HEK293 (cell line): ENCODE results near the gene RNF13.

Experiments used
- CTCF ChIA-PET: fragments of 350-600 bp; formaldehyde crosslinking; extraction: SDS; loops from one replicate; lab custom pipeline; 2021; ENCODE audit warnings: antibody characterized with exemption; lab: Yijun Ruan, JAX
- POLR2A ChIA-PET: fragments of 300-600 bp; formaldehyde crosslinking; extraction: SDS; loops from one replicate; lab custom pipeline; 2020; ENCODE audit warnings: antibody characterized with exemption, inconsistent platforms; lab: Yijun Ruan, JAX
- H3K27ac ChIP-seq: fragments of 200-500 bp; sonication (Bioruptor generic); 2 replicates; pipeline ENCODE4 v1.5.1; 2014; ENCODE audit warnings: low read depth, low read length, control low read depth, inconsistent platforms; ENCODE audit errors: extremely low read depth
- H3K36me3 ChIP-seq, 2 experiments: fragments of 200-500 bp in 1 of 2; sonication (Bioruptor generic) in 1 of 2; 1 replicate in 1 of 2; 2 replicates in 1 of 2; pipeline ENCODE4 v1.5.1; 2014 to 2017; ENCODE audit warnings: inconsistent platforms in 2 of 2, low read length in 2 of 2; ENCODE audit not compliant: control insufficient read depth in 2 of 2, insufficient read depth in 1 of 2
- H3K4me1 ChIP-seq: fragments of 200-500 bp; sonication (Bioruptor generic); 2 replicates; pipeline ENCODE4 v1.5.1; 2014; ENCODE audit warnings: mild to moderate bottlenecking, low read length, inconsistent platforms; ENCODE audit not compliant: control insufficient read depth, insufficient read depth
- H3K4me3 ChIP-seq: 2 replicates; pipeline ENCODE4 v1.5.1; 2011; ENCODE audit warnings: low read depth, mild to moderate bottlenecking, control low read depth, low read length, moderate library complexity
- H3K9me3 ChIP-seq: fragments of 200-500 bp; sonication (Bioruptor generic); 2 replicates; pipeline ENCODE4 v1.5.1; 2014; ENCODE audit warnings: low read depth, low read length, inconsistent platforms; ENCODE audit not compliant: control insufficient read depth, insufficient read depth
- BCL11A ChIP-seq: fragments of 450-650 bp; formaldehyde crosslinking; IDR thresholded peaks from 2 replicates; pipeline ENCODE4 v1.5.1; 2016; ENCODE audit warnings: low read depth, missing biosample characterization, missing genetic modification characterization
- FEZF1 ChIP-seq: fragments of 450-650 bp; formaldehyde crosslinking; IDR thresholded peaks from 2 replicates; pipeline ENCODE4 v1.5.1; 2016; ENCODE audit warnings: missing biosample characterization, missing genetic modification characterization
- HOXD13 ChIP-seq: sonication (generic); formaldehyde crosslinking; IDR thresholded peaks from 2 replicates; pipeline ENCODE4 v1.8.0; 2022; ENCODE audit warnings: missing genetic modification reagents, borderline replicate concordance
- IKZF3 ChIP-seq: fragments of 450-650 bp; IDR thresholded peaks from 2 replicates; pipeline ENCODE4 v1.5.0; 2018; ENCODE audit warnings: missing biosample characterization, mild to moderate bottlenecking, missing genetic modification characterization, moderate library complexity
- KLF9 ChIP-seq: fragments of 450-650 bp; formaldehyde crosslinking; IDR thresholded peaks from 2 replicates; pipeline ENCODE4 v1.5.1; 2016; ENCODE audit warnings: missing biosample characterization, missing genetic modification characterization, low read depth
- MEIS1 ChIP-seq: sonication (generic); formaldehyde crosslinking; IDR thresholded peaks from 2 replicates; pipeline ENCODE4 v1.8.1; 2022; ENCODE audit warnings: missing genetic modification reagents, mild to moderate bottlenecking, borderline replicate concordance
- MYNN ChIP-seq: fragments of 450-650 bp; formaldehyde crosslinking; IDR thresholded peaks from 2 replicates; pipeline ENCODE4 v1.5.1; 2016; ENCODE audit warnings: missing biosample characterization, missing genetic modification characterization, borderline replicate concordance
- REPIN1 ChIP-seq: fragments of 450-650 bp; formaldehyde crosslinking; IDR thresholded peaks from 2 replicates; pipeline ENCODE4 v1.5.1; 2017; ENCODE audit warnings: missing biosample characterization, missing genetic modification characterization, low read depth
- ZFP37 ChIP-seq: fragments of 450-650 bp; formaldehyde crosslinking; IDR thresholded peaks from 2 replicates; pipeline ENCODE4 v1.5.1; 2016; ENCODE audit warnings: missing biosample characterization, missing genetic modification characterization
- ZNF292 ChIP-seq: fragments of 450-650 bp; formaldehyde crosslinking; IDR thresholded peaks from 2 replicates; pipeline ENCODE4 v1.5.1; 2016; ENCODE audit warnings: low read depth, missing biosample characterization, missing genetic modification characterization, borderline replicate concordance
- ZNF324 ChIP-seq: fragments of 450-650 bp; formaldehyde crosslinking; IDR thresholded peaks from 2 replicates; pipeline ENCODE4 v1.5.1; 2016; ENCODE audit warnings: missing biosample characterization, missing genetic modification characterization
- ZNF501 ChIP-seq: fragments of 450-650 bp; formaldehyde crosslinking; IDR thresholded peaks from 2 replicates; pipeline ENCODE4 v1.5.1; 2016; ENCODE audit warnings: missing biosample characterization, missing genetic modification characterization
- ZNF623 ChIP-seq: fragments of 450-650 bp; formaldehyde crosslinking; IDR thresholded peaks from 2 replicates; pipeline ENCODE4 v1.5.1; 2016; ENCODE audit warnings: missing biosample characterization, missing genetic modification characterization
- ZNF701 ChIP-seq: fragments of 450-650 bp; formaldehyde crosslinking; IDR thresholded peaks from 2 replicates; pipeline ENCODE4 v1.5.1; 2016; ENCODE audit warnings: missing biosample characterization, missing genetic modification characterization
- ZNF707 ChIP-seq: fragments of 450-650 bp; formaldehyde crosslinking; IDR thresholded peaks from 2 replicates; pipeline ENCODE4 v1.5.1; 2016; ENCODE audit warnings: missing biosample characterization, missing genetic modification characterization
- ZNF768 ChIP-seq: fragments of 450-650 bp; formaldehyde crosslinking; IDR thresholded peaks from 2 replicates; pipeline ENCODE4 v1.5.1; 2018; ENCODE audit warnings: missing biosample characterization, mild to moderate bottlenecking, missing genetic modification characterization
- ZNF777 ChIP-seq: fragments of 450-650 bp; formaldehyde crosslinking; IDR thresholded peaks from 2 replicates; pipeline ENCODE4 v1.5.1; 2017; ENCODE audit warnings: missing biosample characterization, missing genetic modification characterization, borderline replicate concordance
- TF ChIP-seq, protein P1 (sequence below): fragments of 450-650 bp; formaldehyde crosslinking; IDR thresholded peaks from 2 replicates; pipeline ENCODE4 v1.5.1; 2016; ENCODE audit warnings: missing biosample characterization, missing genetic modification characterization
- TF ChIP-seq, protein P2 (sequence below): sonication (generic); formaldehyde crosslinking; IDR thresholded peaks from 2 replicates; pipeline ENCODE4 v1.8.1; 2022; ENCODE audit warnings: mild to moderate bottlenecking, moderate library complexity, missing genetic modification reagents
- TF ChIP-seq, protein P3 (sequence below): fragments of 450-650 bp; formaldehyde crosslinking; IDR thresholded peaks from 2 replicates; pipeline ENCODE4 v1.5.1; 2016; ENCODE audit warnings: missing biosample characterization, missing genetic modification characterization
- TF ChIP-seq, protein P4 (sequence below): fragments of 450-650 bp; formaldehyde crosslinking; conservative IDR thresholded peaks from 2 replicates; pipeline ENCODE4 v1.5.1; 2016; ENCODE audit warnings: low read depth, missing biosample characterization, missing genetic modification characterization

The RNF13 gene

DNA sequence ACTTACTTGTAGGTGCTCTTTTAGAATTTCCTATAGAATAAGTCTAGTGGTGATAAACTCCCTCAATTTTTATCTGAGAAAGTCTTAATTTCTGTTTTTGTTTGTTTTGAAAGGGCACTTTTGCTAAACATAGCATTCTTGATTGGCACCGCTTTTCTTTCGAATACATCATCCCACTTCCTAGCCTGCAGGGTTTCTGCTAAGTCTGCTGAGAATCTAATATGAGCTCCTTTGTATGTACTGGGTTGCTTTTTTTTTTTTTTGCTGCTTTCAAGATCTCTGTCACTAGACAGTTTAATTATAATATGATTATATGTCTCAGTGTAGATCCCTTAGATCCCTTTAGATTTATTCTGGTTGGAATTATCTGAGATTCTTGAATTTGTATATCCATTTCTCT is 136.2 kb downstream of the RNF13 start (continued):
- TF ChIP-seq, protein P1, sequence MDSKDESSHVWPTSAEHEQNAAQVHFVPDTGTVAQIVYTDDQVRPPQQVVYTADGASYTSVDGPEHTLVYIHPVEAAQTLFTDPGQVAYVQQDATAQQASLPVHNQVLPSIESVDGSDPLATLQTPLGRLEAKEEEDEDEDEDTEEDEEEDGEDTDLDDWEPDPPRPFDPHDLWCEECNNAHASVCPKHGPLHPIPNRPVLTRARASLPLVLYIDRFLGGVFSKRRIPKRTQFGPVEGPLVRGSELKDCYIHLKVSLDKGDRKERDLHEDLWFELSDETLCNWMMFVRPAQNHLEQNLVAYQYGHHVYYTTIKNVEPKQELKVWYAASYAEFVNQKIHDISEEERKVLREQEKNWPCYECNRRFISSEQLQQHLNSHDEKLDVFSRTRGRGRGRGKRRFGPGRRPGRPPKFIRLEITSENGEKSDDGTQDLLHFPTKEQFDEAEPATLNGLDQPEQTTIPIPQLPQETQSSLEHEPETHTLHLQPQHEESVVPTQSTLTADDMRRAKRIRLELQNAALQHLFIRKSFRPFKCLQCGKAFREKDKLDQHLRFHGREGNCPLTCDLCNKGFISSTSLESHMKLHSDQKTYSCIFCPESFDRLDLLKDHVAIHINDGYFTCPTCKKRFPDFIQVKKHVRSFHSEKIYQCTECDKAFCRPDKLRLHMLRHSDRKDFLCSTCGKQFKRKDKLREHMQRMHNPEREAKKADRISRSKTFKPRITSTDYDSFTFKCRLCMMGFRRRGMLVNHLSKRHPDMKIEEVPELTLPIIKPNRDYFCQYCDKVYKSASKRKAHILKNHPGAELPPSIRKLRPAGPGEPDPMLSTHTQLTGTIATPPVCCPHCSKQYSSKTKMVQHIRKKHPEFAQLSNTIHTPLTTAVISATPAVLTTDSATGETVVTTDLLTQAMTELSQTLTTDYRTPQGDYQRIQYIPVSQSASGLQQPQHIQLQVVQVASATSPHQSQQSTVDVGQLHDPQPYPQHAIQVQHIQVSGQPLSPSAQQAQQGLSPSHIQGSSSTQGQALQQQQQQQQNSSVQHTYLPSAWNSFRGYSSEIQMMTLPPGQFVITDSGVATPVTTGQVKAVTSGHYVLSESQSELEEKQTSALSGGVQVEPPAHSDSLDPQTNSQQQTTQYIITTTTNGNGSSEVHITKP (tag by site-specific recombination) = no peak
- TF ChIP-seq MYNN (tag by site-specific recombination) = no peak

DNA sequence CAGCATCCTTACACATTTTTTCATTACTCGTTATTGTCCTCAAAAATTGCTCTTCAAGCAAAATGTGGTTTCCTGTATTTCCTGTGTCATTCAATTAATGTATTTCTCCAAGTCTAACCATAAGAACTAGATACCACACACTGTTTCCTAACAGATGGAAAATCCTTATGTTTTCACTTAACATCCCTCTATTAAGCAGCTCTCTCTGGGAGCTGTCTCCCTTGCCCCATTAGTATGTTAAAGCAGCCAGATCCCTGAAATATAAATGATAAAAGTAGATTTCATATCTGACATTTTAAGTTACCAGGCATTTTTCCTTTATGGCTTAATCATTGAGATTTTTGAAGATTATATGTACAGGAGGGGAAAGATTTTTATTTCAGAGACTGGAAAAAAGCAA is 141.8 kb downstream of the RNF13 start:
- ChIA-PET CTCF (interaction anchor here (0.7 to 0.9 kb wide), 4 partner anchors 11 to 472 kb away, joined by 3 read pairs; no protein-coding TSS in a partner anchor), POLR2A (no interaction called here)
- Histone ChIP-seq H3K27ac (no peak overlapping the region), H3K9me3 (no peaks in the 10 kb centered on the region)
- TF ChIP-seq FEZF1 (tag by site-specific recombination) (no peak), IKZF3 (tag by site-specific recombination) (no peak), ZNF701 (tag by site-specific recombination) (no peak), HOXD13 (CRISPR knock-in tag) (no peak), ZFP37 (tag by site-specific recombination) (no peak), ZNF768 (tag by site-specific recombination) (no peak), ZNF777 (tag by site-specific recombination) (no peak), ZNF292 (no peak), ZNF501 (no peak), BCL11A (tag by site-specific recombination) (no peak), ZNF623 (no peak)
- TF ChIP-seq, protein P2, sequence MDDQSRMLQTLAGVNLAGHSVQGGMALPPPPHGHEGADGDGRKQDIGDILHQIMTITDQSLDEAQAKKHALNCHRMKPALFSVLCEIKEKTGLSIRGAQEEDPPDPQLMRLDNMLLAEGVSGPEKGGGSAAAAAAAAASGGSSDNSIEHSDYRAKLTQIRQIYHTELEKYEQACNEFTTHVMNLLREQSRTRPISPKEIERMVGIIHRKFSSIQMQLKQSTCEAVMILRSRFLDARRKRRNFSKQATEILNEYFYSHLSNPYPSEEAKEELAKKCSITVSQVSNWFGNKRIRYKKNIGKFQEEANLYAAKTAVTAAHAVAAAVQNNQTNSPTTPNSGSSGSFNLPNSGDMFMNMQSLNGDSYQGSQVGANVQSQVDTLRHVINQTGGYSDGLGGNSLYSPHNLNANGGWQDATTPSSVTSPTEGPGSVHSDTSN (CRISPR knock-in tag) = no peak
- TF ChIP-seq, protein P3, sequence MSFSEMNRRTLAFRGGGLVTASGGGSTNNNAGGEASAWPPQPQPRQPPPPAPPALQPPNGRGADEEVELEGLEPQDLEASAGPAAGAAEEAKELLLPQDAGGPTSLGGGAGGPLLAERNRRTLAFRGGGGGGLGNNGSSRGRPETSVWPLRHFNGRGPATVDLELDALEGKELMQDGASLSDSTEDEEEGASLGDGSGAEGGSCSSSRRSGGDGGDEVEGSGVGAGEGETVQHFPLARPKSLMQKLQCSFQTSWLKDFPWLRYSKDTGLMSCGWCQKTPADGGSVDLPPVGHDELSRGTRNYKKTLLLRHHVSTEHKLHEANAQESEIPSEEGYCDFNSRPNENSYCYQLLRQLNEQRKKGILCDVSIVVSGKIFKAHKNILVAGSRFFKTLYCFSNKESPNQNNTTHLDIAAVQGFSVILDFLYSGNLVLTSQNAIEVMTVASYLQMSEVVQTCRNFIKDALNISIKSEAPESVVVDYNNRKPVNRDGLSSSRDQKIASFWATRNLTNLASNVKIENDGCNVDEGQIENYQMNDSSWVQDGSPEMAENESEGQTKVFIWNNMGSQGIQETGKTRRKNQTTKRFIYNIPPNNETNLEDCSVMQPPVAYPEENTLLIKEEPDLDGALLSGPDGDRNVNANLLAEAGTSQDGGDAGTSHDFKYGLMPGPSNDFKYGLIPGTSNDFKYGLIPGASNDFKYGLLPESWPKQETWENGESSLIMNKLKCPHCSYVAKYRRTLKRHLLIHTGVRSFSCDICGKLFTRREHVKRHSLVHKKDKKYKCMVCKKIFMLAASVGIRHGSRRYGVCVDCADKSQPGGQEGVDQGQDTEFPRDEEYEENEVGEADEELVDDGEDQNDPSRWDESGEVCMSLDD (tag by site-specific recombination) = no peak
- TF ChIP-seq, all 188 proteins: peak for 0
- Histone ChIP-seq H3K36me3 (peaks cover 0 to 25% of the 10 kb centered on the region in 2 experiments; a peak in 1 of 3 replicates), H3K4me3 (no peak overlapping the region), H3K4me1 (no peaks in the 10 kb centered on the region)

DNA sequence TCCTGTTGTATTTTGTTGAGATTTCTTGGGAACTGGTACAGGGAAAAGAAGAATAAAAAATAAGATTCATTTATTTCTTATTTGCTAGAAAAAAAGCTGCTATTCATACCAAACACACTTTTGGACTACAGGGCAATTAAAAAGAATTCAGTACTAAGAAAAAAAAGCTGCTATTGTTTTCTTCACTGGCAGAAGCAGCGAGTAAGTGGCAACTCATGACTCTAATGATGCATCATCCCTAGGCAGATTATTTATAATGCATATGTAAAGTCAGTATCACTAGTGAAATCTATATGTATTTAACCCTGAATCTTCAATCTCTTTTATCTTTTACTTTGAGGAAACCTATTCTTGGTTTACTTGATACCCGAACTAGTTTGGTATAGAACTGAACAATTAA is 142.4 kb downstream of the RNF13 start:
- no peaks in the 10 kb centered on the region for H3K4me1 ChIP-seq
- TF ChIP-seq ZNF707 (no peak), KLF9 (tag by site-specific recombination) (no peak), REPIN1 (no peak), ZNF324 (tag by site-specific recombination) (no peak), MEIS1 (no peak)
- TF ChIP-seq, protein P4, sequence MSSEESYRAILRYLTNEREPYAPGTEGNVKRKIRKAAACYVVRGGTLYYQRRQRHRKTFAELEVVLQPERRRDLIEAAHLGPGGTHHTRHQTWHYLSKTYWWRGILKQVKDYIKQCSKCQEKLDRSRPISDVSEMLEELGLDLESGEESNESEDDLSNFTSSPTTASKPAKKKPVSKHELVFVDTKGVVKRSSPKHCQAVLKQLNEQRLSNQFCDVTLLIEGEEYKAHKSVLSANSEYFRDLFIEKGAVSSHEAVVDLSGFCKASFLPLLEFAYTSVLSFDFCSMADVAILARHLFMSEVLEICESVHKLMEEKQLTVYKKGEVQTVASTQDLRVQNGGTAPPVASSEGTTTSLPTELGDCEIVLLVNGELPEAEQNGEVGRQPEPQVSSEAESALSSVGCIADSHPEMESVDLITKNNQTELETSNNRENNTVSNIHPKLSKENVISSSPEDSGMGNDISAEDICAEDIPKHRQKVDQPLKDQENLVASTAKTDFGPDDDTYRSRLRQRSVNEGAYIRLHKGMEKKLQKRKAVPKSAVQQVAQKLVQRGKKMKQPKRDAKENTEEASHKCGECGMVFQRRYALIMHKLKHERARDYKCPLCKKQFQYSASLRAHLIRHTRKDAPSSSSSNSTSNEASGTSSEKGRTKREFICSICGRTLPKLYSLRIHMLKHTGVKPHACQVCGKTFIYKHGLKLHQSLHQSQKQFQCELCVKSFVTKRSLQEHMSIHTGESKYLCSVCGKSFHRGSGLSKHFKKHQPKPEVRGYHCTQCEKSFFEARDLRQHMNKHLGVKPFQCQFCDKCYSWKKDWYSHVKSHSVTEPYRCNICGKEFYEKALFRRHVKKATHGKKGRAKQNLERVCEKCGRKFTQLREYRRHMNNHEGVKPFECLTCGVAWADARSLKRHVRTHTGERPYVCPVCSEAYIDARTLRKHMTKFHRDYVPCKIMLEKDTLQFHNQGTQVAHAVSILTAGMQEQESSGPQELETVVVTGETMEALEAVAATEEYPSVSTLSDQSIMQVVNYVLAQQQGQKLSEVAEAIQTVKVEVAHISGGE (tag by site-specific recombination) = no peak

More for the DNA sequence above, 142.4 kb downstream of the RNF13 start:
- Histone ChIP-seq H3K9me3 (no peaks in the 10 kb centered on the region), H3K4me3 (no peak overlapping the region), H3K27ac (no peak overlapping the region), H3K36me3 (peaks cover 0 to 21% of the 10 kb centered on the region in 2 experiments; a peak in 1 of 3 replicates)
- CTCF ChIA-PET = interaction anchor here (0.7 to 0.9 kb wide), 3 partner anchors 11 to 473 kb away, joined by 3 read pairs; no protein-coding TSS in a partner anchor
- POLR2A ChIA-PET = no interaction called here
